ENCODE results near the gene SLC8A2.

The SLC8A2 gene

GRCh38 chr19:47483800-47484690, 12.4 kb upstream of the SLC8A2 start, which contains the start of gene KPTN:
KPTN (minus strand) TSS chr19:47484219; CDS start chr19:47484160, 59 bp downstream.
- Histone ChIP-seq H3K36me3 (peaks cover 21% of the 10 kb centered on the region), H3K4me3 (ENCODE audit: low read depth in 1 of 2, low read length in 1 of 2) (peak within 1 kb of the TSS; percentile 73 to 95), H3K4me1 (ENCODE audit: control insufficient read depth in 1 of 2, insufficient read depth in 1 of 2, low read depth in 1 of 2, low read length in 1 of 2) (peaks cover 13 to 15% of the 10 kb centered on the region in 2 experiments), H3K27me3 (peaks cover 21% of the 10 kb centered on the region), H3K9me3 (no peaks in the 10 kb centered on the region), H3K27ac (peak within 1 kb of the TSS; percentile 88)
- TF ChIP-seq, protein P1, sequence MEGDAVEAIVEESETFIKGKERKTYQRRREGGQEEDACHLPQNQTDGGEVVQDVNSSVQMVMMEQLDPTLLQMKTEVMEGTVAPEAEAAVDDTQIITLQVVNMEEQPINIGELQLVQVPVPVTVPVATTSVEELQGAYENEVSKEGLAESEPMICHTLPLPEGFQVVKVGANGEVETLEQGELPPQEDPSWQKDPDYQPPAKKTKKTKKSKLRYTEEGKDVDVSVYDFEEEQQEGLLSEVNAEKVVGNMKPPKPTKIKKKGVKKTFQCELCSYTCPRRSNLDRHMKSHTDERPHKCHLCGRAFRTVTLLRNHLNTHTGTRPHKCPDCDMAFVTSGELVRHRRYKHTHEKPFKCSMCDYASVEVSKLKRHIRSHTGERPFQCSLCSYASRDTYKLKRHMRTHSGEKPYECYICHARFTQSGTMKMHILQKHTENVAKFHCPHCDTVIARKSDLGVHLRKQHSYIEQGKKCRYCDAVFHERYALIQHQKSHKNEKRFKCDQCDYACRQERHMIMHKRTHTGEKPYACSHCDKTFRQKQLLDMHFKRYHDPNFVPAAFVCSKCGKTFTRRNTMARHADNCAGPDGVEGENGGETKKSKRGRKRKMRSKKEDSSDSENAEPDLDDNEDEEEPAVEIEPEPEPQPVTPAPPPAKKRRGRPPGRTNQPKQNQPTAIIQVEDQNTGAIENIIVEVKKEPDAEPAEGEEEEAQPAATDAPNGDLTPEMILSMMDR (IDR thresholded peaks at IDR 0.05), result peak; percentile 71

DNA sequence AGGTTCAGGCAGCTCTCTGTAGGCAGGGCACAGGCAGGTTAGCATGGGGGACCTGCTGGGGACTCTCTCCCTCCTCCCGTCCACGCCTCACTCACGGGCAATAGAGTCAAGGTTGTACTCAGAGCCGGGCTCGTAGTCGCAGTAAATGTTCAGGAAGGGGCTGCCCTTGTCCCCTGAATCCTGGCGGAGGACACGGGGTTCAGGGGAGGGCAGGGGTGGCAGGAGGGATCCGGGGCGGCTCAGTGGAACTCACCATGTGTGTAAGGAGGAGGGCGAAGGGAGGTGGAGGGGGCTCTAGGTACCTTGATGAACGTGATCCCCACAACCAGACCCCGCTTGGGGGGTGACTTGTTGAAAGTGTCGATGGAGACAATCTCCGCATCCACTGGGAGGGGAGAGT, 11.5 kb upstream of the SLC8A2 start:
- TF ChIP-seq, protein P1 (IDR thresholded peaks at IDR 0.05), result no peak
- H3K27ac ChIP-seq, result peak overlapping the region; percentile 88
- H3K4me1 ChIP-seq (ENCODE audit: control insufficient read depth in 1 of 2, insufficient read depth in 1 of 2, low read depth in 1 of 2, low read length in 1 of 2), result peaks cover 13 to 15% of the 10 kb centered on the region in 2 experiments
- peak overlapping the region in 1 of 2 experiments; percentile 73 for H3K4me3 ChIP-seq (ENCODE audit: low read depth in 1 of 2, low read length in 1 of 2)
- H3K27me3 ChIP-seq, result peaks cover 22% of the 10 kb centered on the region
- no peaks in the 10 kb centered on the region for H3K9me3 ChIP-seq
- peaks cover 14% of the 10 kb centered on the region for H3K36me3 ChIP-seq

DNA sequence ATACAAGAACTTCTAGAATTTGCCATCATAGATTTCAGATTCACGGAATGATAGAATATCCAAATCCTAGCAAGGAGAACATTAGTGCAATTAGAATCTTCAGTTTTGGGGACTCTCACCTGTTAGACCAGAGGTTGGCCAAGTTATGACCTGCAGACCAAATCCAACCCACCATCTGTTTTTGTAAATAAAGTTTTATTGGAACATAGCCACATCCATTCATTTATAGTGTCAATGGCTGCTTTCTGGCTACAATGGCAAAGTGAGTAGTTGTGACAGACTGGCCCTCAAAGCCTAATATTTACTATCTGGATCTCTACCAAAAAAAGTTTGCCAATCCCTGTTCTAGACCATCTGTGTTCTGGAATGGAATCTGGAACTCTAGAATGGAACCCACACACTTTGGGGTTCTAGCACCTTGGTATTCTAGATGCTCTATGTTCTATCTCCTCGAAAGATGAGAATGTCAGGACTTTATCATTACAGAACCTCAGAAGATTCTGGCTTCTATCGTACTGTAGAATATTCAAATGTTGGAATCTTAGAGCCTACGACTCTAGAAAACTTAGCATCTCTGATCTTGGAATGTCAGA, 9.9 kb upstream of the SLC8A2 start:
- H3K4me1 ChIP-seq (ENCODE audit: control insufficient read depth in 1 of 2, insufficient read depth in 1 of 2, low read depth in 1 of 2, low read length in 1 of 2), result peaks cover 13 to 15% of the 10 kb centered on the region in 2 experiments
- H3K27me3 ChIP-seq, result peaks cover 22% of the 10 kb centered on the region
- no peak overlapping the region for H3K4me3 ChIP-seq (ENCODE audit: low read depth in 1 of 2, low read length in 1 of 2)
- TF ChIP-seq, protein P1 (IDR thresholded peaks at IDR 0.05), result no peak
- H3K27ac ChIP-seq, result no peak overlapping the region
- no peaks in the 10 kb centered on the region for H3K36me3 ChIP-seq
- H3K9me3 ChIP-seq, result no peaks in the 10 kb centered on the region

GRCh38 chr19:47480658-47481057, 9.0 kb upstream of the SLC8A2 start:
- TF ChIP-seq, protein P1 (IDR thresholded peaks at IDR 0.05), result no peak
- H3K27me3 ChIP-seq, result peaks cover 22% of the 10 kb centered on the region
- H3K27ac ChIP-seq, result no peak overlapping the region
- H3K4me3 ChIP-seq (ENCODE audit: low read depth in 1 of 2, low read length in 1 of 2), result no peak overlapping the region
- H3K9me3 ChIP-seq, result no peaks in the 10 kb centered on the region
- no peaks in the 10 kb centered on the region for H3K36me3 ChIP-seq
- H3K4me1 ChIP-seq (ENCODE audit: control insufficient read depth in 1 of 2, insufficient read depth in 1 of 2, low read depth in 1 of 2, low read length in 1 of 2), result peaks cover 13 to 15% of the 10 kb centered on the region in 2 experiments

DNA sequence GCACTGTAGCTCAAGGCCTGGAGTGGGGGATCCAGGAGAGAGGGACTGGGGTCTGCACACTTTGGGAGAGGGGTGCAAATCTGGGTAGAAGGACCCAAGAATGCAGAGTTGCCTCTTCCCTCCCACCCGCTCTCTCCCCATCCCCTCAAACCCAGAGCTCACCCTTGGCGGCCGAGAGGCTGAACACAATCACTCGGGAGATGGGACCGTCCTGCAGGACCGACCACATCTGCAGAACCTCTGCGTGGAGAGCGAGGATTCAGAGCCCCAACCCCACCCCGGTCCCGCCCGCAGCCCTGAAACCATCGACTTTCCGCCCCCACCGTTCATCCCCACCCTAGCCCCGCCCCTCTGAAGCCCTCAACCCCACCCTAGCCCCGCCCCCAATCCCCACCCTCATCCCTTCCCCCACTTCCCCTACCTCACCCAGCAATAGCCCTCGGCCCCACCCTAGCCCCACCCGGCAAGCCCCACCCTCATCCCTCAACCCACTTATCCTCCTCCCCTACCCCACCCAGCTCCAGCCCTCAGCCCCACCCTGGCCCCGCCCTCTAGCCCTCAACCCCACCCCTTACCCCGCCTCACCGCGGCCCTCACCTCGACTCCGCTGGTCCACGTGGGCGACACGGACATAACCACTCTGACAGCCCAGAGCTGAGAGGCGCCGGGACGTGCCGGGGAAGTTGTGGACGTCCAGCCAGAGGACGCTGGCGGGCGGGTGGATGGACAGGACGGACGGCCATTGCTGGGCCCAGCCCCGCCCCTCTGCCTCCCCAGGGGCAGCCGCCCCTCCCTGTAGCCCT, 8.2 kb upstream of the SLC8A2 start:
- H3K36me3 ChIP-seq, result no peaks in the 10 kb centered on the region
- peaks cover 12 to 15% of the 10 kb centered on the region in 2 experiments for H3K4me1 ChIP-seq (ENCODE audit: control insufficient read depth in 1 of 2, insufficient read depth in 1 of 2, low read depth in 1 of 2, low read length in 1 of 2)
- no peak overlapping the region for H3K4me3 ChIP-seq (ENCODE audit: low read depth in 1 of 2, low read length in 1 of 2)
- no peak overlapping the region for H3K27ac ChIP-seq
- H3K9me3 ChIP-seq, result no peaks in the 10 kb centered on the region
- peaks cover 22% of the 10 kb centered on the region for H3K27me3 ChIP-seq
- TF ChIP-seq, protein P1 (IDR thresholded peaks at IDR 0.05), result no peak
